ENCODE measurements around the gene HSD11B2.
A peak's percentile ranks its signal among the peaks of the same experiment; 100 is the strongest.

Gene HSD11B2

DNA sequence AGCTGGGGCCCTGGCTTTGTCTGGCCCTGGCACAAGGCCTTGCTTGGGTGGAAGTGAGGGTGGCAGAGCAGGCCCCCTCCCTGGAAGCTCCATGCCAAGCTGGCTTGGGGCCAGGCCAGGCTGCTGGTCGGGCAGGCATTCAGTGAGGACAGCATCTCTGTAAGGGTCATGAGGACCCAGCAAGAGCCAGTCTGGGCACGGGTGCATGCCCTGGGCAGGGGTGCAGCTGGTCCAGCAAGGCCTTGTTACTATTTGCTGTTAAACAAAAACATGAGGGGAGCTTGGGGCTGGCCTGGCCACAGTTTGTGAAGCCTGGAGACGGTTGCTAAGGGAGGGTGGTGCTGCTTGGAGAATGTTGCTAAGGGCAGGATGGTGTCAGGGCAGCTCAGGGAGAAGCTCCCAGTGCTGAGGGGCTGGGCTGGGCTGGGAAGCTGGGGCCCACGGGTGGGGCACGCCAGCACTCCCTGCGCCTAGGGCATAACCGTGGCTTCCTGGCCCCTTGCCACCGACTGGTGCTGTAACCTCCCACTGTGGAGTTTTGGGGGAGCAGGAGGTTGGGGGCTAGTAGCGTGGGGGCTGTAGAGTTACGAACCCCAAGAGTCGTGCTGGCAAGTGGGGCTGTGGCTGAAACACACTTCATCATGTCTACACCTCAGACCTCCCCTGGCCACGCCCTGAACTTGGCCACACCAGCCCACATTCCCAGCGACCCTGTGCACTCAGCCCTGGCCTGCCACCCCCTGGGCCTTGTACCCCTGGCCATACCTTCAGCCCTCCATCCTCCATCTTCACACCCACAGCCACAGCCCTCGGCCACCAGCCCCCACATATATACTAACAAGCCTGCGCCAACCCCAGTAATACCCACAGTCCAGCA, 39.3 kb upstream of the HSD11B2 start:
- CTCF ChIA-PET: interaction anchor here (1.0 to 2.0 kb wide), 3 partner anchors 19 to 36 kb away, joined by 5 to 6 read pairs (median 5); no protein-coding TSS in a partner anchor

More for the DNA sequence above, 39.3 kb upstream of the HSD11B2 start:
- POLR2A ChIA-PET: no interaction called here
- Histone ChIP-seq H3K9me3 (ENCODE audit: control insufficient read depth, insufficient read depth, low read depth, low read length) (no peaks in the 10 kb centered on the region), H3K27ac (ENCODE audit: extremely low read depth, low read depth, low read length) (no peak overlapping the region), H3K4me3 (ENCODE audit: low read depth, low read length) (no peak overlapping the region), H3K36me3 (ENCODE audit: control insufficient read depth in 2 of 2, insufficient read depth in 1 of 2, low read length in 2 of 2) (no peaks in the 10 kb centered on the region), H3K4me1 (ENCODE audit: control insufficient read depth, insufficient read depth, low read length) (peaks cover 12% of the 10 kb centered on the region)
- peak; percentile 57; the same call in 1 of the 2 replicates for TF ChIP-seq MYNN (tag by site-specific recombination; IDR thresholded peaks at IDR 0.05; ENCODE audit: borderline replicate concordance)
- no peak for TF ChIP-seq ZNF266 (tag by site-specific recombination; IDR thresholded peaks at IDR 0.05; ENCODE audit: low read depth)
- no peak for TF ChIP-seq ZFP37 (tag by site-specific recombination; IDR thresholded peaks at IDR 0.05)
- no peak for TF ChIP-seq ZNF670 (tag by site-specific recombination; IDR thresholded peaks at IDR 0.05; ENCODE audit: low read depth)
- TF ChIP-seq PRDM1 (tag by site-specific recombination; IDR thresholded peaks at IDR 0.05): no peak
- TF ChIP-seq ZNF639 (tag by site-specific recombination; IDR thresholded peaks at IDR 0.05): no peak
- TF ChIP-seq KLF8 (tag by site-specific recombination; IDR thresholded peaks at IDR 0.05): 0 out of 2 replicates have a peak, but pooled peaks have one; percentile 17
- TF ChIP-seq ZFHX2 (tag by site-specific recombination; conservative IDR thresholded peaks at IDR 0.05): 0 out of 2 replicates have a peak, but pooled peaks have one; percentile 30
- TF ChIP-seq EGR2 (tag by site-specific recombination; IDR thresholded peaks at IDR 0.05; ENCODE audit: low read depth): no peak
- TF ChIP-seq ZNF335 (tag by site-specific recombination; conservative IDR thresholded peaks at IDR 0.05): peak; percentile 23; the same call in 1 of the 2 replicates
- peak; percentile 94 for TF ChIP-seq KLF1 (tag by site-specific recombination; IDR thresholded peaks at IDR 0.05)
- TF ChIP-seq, protein P1, sequence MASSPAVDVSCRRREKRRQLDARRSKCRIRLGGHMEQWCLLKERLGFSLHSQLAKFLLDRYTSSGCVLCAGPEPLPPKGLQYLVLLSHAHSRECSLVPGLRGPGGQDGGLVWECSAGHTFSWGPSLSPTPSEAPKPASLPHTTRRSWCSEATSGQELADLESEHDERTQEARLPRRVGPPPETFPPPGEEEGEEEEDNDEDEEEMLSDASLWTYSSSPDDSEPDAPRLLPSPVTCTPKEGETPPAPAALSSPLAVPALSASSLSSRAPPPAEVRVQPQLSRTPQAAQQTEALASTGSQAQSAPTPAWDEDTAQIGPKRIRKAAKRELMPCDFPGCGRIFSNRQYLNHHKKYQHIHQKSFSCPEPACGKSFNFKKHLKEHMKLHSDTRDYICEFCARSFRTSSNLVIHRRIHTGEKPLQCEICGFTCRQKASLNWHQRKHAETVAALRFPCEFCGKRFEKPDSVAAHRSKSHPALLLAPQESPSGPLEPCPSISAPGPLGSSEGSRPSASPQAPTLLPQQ (tag by site-specific recombination; IDR thresholded peaks at IDR 0.05): peak; percentile 60; the same call in 1 of the 2 replicates
- TF ChIP-seq, protein P2, sequence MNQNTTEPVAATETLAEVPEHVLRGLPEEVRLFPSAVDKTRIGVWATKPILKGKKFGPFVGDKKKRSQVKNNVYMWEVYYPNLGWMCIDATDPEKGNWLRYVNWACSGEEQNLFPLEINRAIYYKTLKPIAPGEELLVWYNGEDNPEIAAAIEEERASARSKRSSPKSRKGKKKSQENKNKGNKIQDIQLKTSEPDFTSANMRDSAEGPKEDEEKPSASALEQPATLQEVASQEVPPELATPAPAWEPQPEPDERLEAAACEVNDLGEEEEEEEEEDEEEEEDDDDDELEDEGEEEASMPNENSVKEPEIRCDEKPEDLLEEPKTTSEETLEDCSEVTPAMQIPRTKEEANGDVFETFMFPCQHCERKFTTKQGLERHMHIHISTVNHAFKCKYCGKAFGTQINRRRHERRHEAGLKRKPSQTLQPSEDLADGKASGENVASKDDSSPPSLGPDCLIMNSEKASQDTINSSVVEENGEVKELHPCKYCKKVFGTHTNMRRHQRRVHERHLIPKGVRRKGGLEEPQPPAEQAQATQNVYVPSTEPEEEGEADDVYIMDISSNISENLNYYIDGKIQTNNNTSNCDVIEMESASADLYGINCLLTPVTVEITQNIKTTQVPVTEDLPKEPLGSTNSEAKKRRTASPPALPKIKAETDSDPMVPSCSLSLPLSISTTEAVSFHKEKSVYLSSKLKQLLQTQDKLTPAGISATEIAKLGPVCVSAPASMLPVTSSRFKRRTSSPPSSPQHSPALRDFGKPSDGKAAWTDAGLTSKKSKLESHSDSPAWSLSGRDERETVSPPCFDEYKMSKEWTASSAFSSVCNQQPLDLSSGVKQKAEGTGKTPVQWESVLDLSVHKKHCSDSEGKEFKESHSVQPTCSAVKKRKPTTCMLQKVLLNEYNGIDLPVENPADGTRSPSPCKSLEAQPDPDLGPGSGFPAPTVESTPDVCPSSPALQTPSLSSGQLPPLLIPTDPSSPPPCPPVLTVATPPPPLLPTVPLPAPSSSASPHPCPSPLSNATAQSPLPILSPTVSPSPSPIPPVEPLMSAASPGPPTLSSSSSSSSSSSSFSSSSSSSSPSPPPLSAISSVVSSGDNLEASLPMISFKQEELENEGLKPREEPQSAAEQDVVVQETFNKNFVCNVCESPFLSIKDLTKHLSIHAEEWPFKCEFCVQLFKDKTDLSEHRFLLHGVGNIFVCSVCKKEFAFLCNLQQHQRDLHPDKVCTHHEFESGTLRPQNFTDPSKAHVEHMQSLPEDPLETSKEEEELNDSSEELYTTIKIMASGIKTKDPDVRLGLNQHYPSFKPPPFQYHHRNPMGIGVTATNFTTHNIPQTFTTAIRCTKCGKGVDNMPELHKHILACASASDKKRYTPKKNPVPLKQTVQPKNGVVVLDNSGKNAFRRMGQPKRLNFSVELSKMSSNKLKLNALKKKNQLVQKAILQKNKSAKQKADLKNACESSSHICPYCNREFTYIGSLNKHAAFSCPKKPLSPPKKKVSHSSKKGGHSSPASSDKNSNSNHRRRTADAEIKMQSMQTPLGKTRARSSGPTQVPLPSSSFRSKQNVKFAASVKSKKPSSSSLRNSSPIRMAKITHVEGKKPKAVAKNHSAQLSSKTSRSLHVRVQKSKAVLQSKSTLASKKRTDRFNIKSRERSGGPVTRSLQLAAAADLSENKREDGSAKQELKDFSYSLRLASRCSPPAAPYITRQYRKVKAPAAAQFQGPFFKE (tag by site-specific recombination; IDR thresholded peaks at IDR 0.05; ENCODE audit: borderline replicate concordance): no peak

Data from HEK293 (cell line).